GM18502 (cell line): ENCODE results near the gene CACNA2D2.

ENCODE experiments used
- ATAC-seq: cut with Tn5 transposase; IDR thresholded peaks from one replicate; pipeline ENCODE4 v1.9.1; 2021; ENCODE audit warnings: mild to moderate bottlenecking; ENCODE audit not compliant: unreplicated experiment, poor library complexity

CACNA2D2 gene

GRCh38 chr3:50336452-50337174 is 166.8 kb downstream of the CACNA2D2 start:
- ATAC-seq: peak; percentile 33

GRCh38 chr3:50334339-50335075 is 168.9 kb downstream of the CACNA2D2 start:
- no peak for ATAC-seq

GRCh38 chr3:50333744-50334328 is 169.6 kb downstream of the CACNA2D2 start:
- no peak for ATAC-seq

- ATAC-seq: no peak
Measured at GRCh38 chr3:50331364-50331907, 172.0 kb downstream of the CACNA2D2 start.

GRCh38 chr3:50330330-50330729 is 173.1 kb downstream of the CACNA2D2 start:
- ATAC-seq: no peak

- ATAC-seq: peak; percentile 88
Measured at GRCh38 chr3:50327943-50328691, 175.3 kb downstream of the CACNA2D2 start, which contains the start of gene TUSC2. TSS of gene TUSC2 (minus strand) at chr3:50328223. CDS start at chr3:50328099, 124 bp downstream.

- ATAC-seq: no peak
Measured at GRCh38 chr3:50327129-50327528, 176.3 kb downstream of the CACNA2D2 start.

GRCh38 chr3:50326182-50326541 is 177.3 kb downstream of the CACNA2D2 start:
- ATAC-seq: no peak

GRCh38 chr3:50325497-50326181 is 177.8 kb downstream of the CACNA2D2 start:
- no peak for ATAC-seq

- ATAC-seq: no peak
Measured at GRCh38 chr3:50325113-50325480, 178.3 kb downstream of the CACNA2D2 start.

GRCh38 chr3:50324351-50325112 is 178.9 kb downstream of the CACNA2D2 start:
- ATAC-seq: no peak

- ATAC-seq: no peak
Measured at GRCh38 chr3:50323614-50324199, 179.7 kb downstream of the CACNA2D2 start.

GRCh38 chr3:50323092-50323600 is 180.3 kb downstream of the CACNA2D2 start:
- ATAC-seq: no peak

- no peak for ATAC-seq
Measured at GRCh38 chr3:50322386-50323091, 180.9 kb downstream of the CACNA2D2 start, which contains the start of gene HYAL2. TSS of gene HYAL2 (minus strand) at chr3:50322745. CDS start at chr3:50320489, 2,256 bp downstream.

GRCh38 chr3:50322115-50322385 is 181.4 kb downstream of the CACNA2D2 start:
- no peak for ATAC-seq

GRCh38 chr3:50321336-50322114 is 181.9 kb downstream of the CACNA2D2 start:
- peak; percentile 79 for ATAC-seq

- peak; percentile 61 for ATAC-seq
Measured at GRCh38 chr3:50320853-50321335, 182.5 kb downstream of the CACNA2D2 start.
